K562 (cell line): ENCODE data around the gene ZFP36. TPM values are rescaled to one million over a fixed set of nuclear protein-coding genes. Genes with fewer than 3 reads are reported as not detected.

ENCODE experiments used
- ATAC-seq: fragments of 200-7000 bp; cut with Tn5 transposase; 3 replicates; pipeline ENCODE4 v1.9.1; 2020; ENCODE audit warnings: moderate library complexity
- BruUV-seq: library from RNA; stranded (reverse); fragments of 400-500 nt; replicated peaks from 2 replicates; lab custom pipeline; 2021; lab: Mats Ljungman, UMichigan
- CTCF ChIA-PET: fragments of 300-600 bp; formaldehyde crosslinking; extraction: SDS; loops from one replicate; lab custom pipeline; 2021; ENCODE audit warnings: low intra/inter-chr PET ratio; lab: Yijun Ruan, JAX
- POLR2A ChIA-PET: fragments of 300-600, 350-650 bp; sonication (Branson Sonifier 250); formaldehyde crosslinking; extraction: SDS; loops from one replicate; lab custom pipeline; 2021; ENCODE audit warnings: antibody characterized with exemption, inconsistent platforms; lab: Yijun Ruan, JAX
- DNase-seq, 4 experiments: peaks; one replicate each; pipeline versions ENCODE4 v3.0.0 to v3.0.0-alpha.2; 2011 to 2018; ENCODE audit warnings: low spot score in 3 of 4, mixed read lengths in 3 of 4; ENCODE audit errors: extremely low read depth in 1 of 4
- FAIRE-seq: peaks from 2 replicates; lab custom pipeline; 2011; peaks lifted over from hg19 to GRCh38; lab: Jason Lieb, UNC
- H2AFZ ChIP-seq: 2 replicates; pipeline ENCODE4 v1.6.0; 2011; ENCODE audit warnings: low read depth, low read length, control low read depth, inconsistent platforms
- H3K27ac ChIP-seq: fragments of 200-600 bp; 3 replicates; pipeline ENCODE4 v1.8.0; 2011; ENCODE audit warnings: low read depth, mild to moderate bottlenecking, control low read depth, inconsistent platforms, low read length, moderate library complexity, mixed read lengths; ENCODE audit errors: extremely low read depth
- H3K27me3 ChIP-seq, 2 experiments: fragments of 300-600 bp in 1 of 2; 2 replicates in 1 of 2; 3 replicates in 1 of 2; pipeline versions ENCODE4 v1.6.0 to v1.8.0; 2011; ENCODE audit warnings: inconsistent platforms in 2 of 2, low read length in 2 of 2, mild to moderate bottlenecking in 1 of 2, mixed read lengths in 1 of 2, moderate library complexity in 1 of 2; ENCODE audit not compliant: control insufficient read depth in 2 of 2, insufficient read depth in 2 of 2
- H3K36me3 ChIP-seq: fragments of 300-600 bp; 3 replicates; pipeline ENCODE4 v1.8.0; 2011; ENCODE audit warnings: mild to moderate bottlenecking, low read length, inconsistent platforms; ENCODE audit not compliant: control insufficient read depth, insufficient read depth
- H3K4me1 ChIP-seq, 2 experiments: fragments of 200-600 bp in 1 of 2; replicated peaks in 1 of 2; 2 replicates in 1 of 2; 3 replicates in 1 of 2; pipeline versions ENCODE4 v1.5.1 to v1.8.0; 2011; ENCODE audit warnings: inconsistent platforms in 2 of 2, low read length in 2 of 2, mild to moderate bottlenecking in 1 of 2, mixed read lengths in 1 of 2, moderate library complexity in 1 of 2; ENCODE audit not compliant: control insufficient read depth in 2 of 2, insufficient read depth in 2 of 2
- H3K4me2 ChIP-seq: 2 replicates; pipeline ENCODE4 v1.6.1; 2011; ENCODE audit warnings: low read length, control low read depth, inconsistent platforms, mixed read lengths; ENCODE audit not compliant: insufficient read depth
- H3K4me3 ChIP-seq: fragments of 200-600 bp; sonication (generic), shearing (Covaris generic); 2 replicates; pipeline ENCODE4 v1.5.1; 2016; ENCODE audit warnings: control low read depth, inconsistent platforms
- H3K79me2 ChIP-seq: fragments of 200-600 bp; 3 replicates; pipeline ENCODE4 v1.8.0; 2011; ENCODE audit warnings: low read length, inconsistent platforms; ENCODE audit not compliant: control insufficient read depth, insufficient read depth
- H3K9ac ChIP-seq, 2 experiments: 2 replicates each; pipeline versions ENCODE4 v1.6.0 to v1.6.1; 2011; ENCODE audit warnings: low read depth in 2 of 2, low read length in 2 of 2, control low read depth in 1 of 2, inconsistent platforms in 1 of 2, mild to moderate bottlenecking in 1 of 2, mixed read lengths in 1 of 2; ENCODE audit not compliant: insufficient read depth in 1 of 2
- H3K9me1 ChIP-seq: one replicate; pipeline ENCODE4 v1.6.0; 2011; ENCODE audit warnings: inconsistent platforms, mild to moderate bottlenecking, low read length, moderate library complexity; ENCODE audit not compliant: control insufficient read depth, insufficient read depth
- H3K9me3 ChIP-seq: replicated peaks from 2 replicates; pipeline ENCODE4 v1.5.1; 2011; ENCODE audit warnings: low read depth, low read length, inconsistent platforms; ENCODE audit not compliant: control insufficient read depth, insufficient read depth
- H4K20me1 ChIP-seq: replicated peaks from 2 replicates; pipeline ENCODE4 v1.6.1; 2011; ENCODE audit warnings: low read length, inconsistent platforms, mixed read lengths; ENCODE audit not compliant: control insufficient read depth, insufficient read depth
- ADNP ChIP-seq: fragments of 200-800 bp; sonication (Bioruptor generic); IDR thresholded peaks from 2 replicates; pipeline ENCODE4 v1.6.1; 2016; ENCODE audit warnings: missing genetic modification characterization, missing compliant biosample characterization
- ATF3 ChIP-seq, 2 experiments: fragments of 450-650 bp in 1 of 2; sonication (generic) in 1 of 2; formaldehyde crosslinking in 1 of 2; IDR thresholded peaks in 1 of 2; conservative IDR thresholded peaks in 1 of 2; 2 replicates each; pipeline versions ENCODE4 v1.6.1 to v1.8.1; 2016 to 2023; ENCODE audit warnings: mild to moderate bottlenecking in 2 of 2, moderate library complexity in 2 of 2, inconsistent platforms in 1 of 2, missing genetic modification reagents in 1 of 2
- CEBPB ChIP-seq: fragments of 450-650 bp; IDR thresholded peaks from 2 replicates; pipeline ENCODE4 v1.6.1; 2016; ENCODE audit warnings: missing genetic modification characterization, missing compliant biosample characterization
- CEBPG ChIP-seq, 3 experiments: fragments of 200-800 bp in 1 of 3; sonication (Bioruptor generic) in 1 of 3; sonication (generic) in 1 of 3; formaldehyde crosslinking in 1 of 3; IDR thresholded peaks in 2 of 3; conservative IDR thresholded peaks in 1 of 3; 2 replicates each; pipeline versions ENCODE4 v1.6.1 to v1.8.0; 2016 to 2022; ENCODE audit warnings: missing compliant biosample characterization in 2 of 3, missing genetic modification characterization in 2 of 3, mild to moderate bottlenecking in 1 of 3, missing genetic modification reagents in 1 of 3
- KDM1A ChIP-seq, 2 experiments: fragments of 450-650 bp; IDR thresholded peaks; 2 replicates each; pipeline ENCODE4 v1.6.1; 2016; ENCODE audit warnings: mild to moderate bottlenecking in 2 of 2
- PREB ChIP-seq: sonication (generic); formaldehyde crosslinking; IDR thresholded peaks from 2 replicates; pipeline ENCODE4 v1.8.1; 2023; ENCODE audit warnings: mild to moderate bottlenecking, missing genetic modification reagents
- RCOR1 ChIP-seq, 2 experiments: IDR thresholded peaks; 2 replicates each; pipeline ENCODE4 v1.6.1; 2012; ENCODE audit warnings: low read depth in 2 of 2, low read length in 2 of 2, borderline replicate concordance in 1 of 2, improper control_type of control experiment in 1 of 2
- TEAD4 ChIP-seq, 2 experiments: sonication (generic) in 1 of 2; formaldehyde crosslinking in 1 of 2; IDR thresholded peaks; 2 replicates each; pipeline versions ENCODE4 v1.6.1 to v1.8.0; 2012 to 2022; ENCODE audit warnings: borderline replicate concordance in 1 of 2, inconsistent platforms in 1 of 2, low read length in 1 of 2, mild to moderate bottlenecking in 1 of 2, missing genetic modification reagents in 1 of 2
- XRCC3 ChIP-seq: fragments of 450-650 bp; IDR thresholded peaks from 2 replicates; pipeline ENCODE4 v1.6.1; 2017; ENCODE audit warnings: mild to moderate bottlenecking, moderate library complexity
- ZNF384 ChIP-seq: IDR thresholded peaks from 2 replicates; pipeline ENCODE4 v1.6.1; 2012; ENCODE audit warnings: low read depth, low read length, improper control_type of control experiment
- WGBS: fragments of 100-300 bp; shearing (Covaris generic); methylation state at CpG from one replicate; pipeline ENCODE4 v1.1.6; 2016; ENCODE audit warnings: low coverage, mixed read lengths; ENCODE audit not compliant: insufficient coverage; ENCODE audit errors: missing lambda C conversion rate; 5-methylcytosine and 5-hydroxymethylcytosine counted together
- in situ Hi-C: fragments of 300-500 bp; cut with MboI; formaldehyde crosslinking; loops from 4 replicates; pipeline ENCODE4 v1.15.0; 2018; ENCODE audit warnings: inconsistent platforms, mixed read lengths
- intact Hi-C: fragments of 100-400 bp; cut with micrococcal nuclease; formaldehyde crosslinking; loops from 2 replicates; pipeline ENCODE4 v1.14.2; 2022
- polyA plus RNA-seq, 8 experiments: library from polyadenylated mRNA; depleted of rRNA in 4 of 8; stranded (reverse) in 5 of 8; unstranded in 3 of 8; fragments of >200 nt; fragmentation: Nextera tagmentation in 2 of 8; fragmentation: Illumina TruSeq in 1 of 8; extraction: Ambion mirVana in 2 of 8; extraction: Trizol in 1 of 8; gene quantifications; 2 replicates each; pipeline versions ENCODE4 v1.2.1 to v1.2.3, GENCODE V29; 2011 to 2014; ENCODE audit warnings: inconsistent platforms in 1 of 8, missing spikeins in 1 of 8
- total RNA-seq, 7 experiments: library from RNA; depleted of rRNA in 6 of 7; stranded (reverse); fragments of >200 nt in 6 of 7; fragmentation: Illumina TruSeq in 2 of 7; extraction: Trizol in 2 of 7; gene quantifications; 2 replicates each; pipeline versions ENCODE4 v1.2.1 to v1.2.3, GENCODE V29; 2011 to 2021; ENCODE audit warnings: low replicate concordance in 1 of 7

Gene ZFP36
- total and polyA plus RNA-seq, 9 of the 15 experiments (the other 6 are each of a cell fraction or from before 2014, with no cell fraction given), result 1.0 to 20.1 (median 3.5) TPM

GRCh38 chr19:39436350-39436716 lies 29.7 kb downstream of the ZFP36 start (continued):
- no peak for TF ChIP-seq PREB (CRISPR knock-in tag)

GRCh38 chr19:39438270-39438934 lies 31.8 kb downstream of the ZFP36 start:
- intact Hi-C loops, result no loop called here
- Histone ChIP-seq H3K79me2 (peaks cover 25% of the 10 kb centered on the region), H3K27ac (no peak overlapping the region), H3K36me3 (peaks cover 22% of the 10 kb centered on the region), H3K9ac (no peak overlapping the region), H2AFZ (no peak overlapping the region), H4K20me1 (peaks cover 14% of the 10 kb centered on the region), H3K4me3 (no peak overlapping the region), H3K9me3 (no peaks in the 10 kb centered on the region), H3K4me2 (no peak overlapping the region), H3K9me1 (no peaks in the 10 kb centered on the region), H3K4me1 (peaks cover 13 to 14% of the 10 kb centered on the region in 2 experiments; a peak in 4 of 5 replicates), H3K27me3 (no peaks in the 10 kb centered on the region)
- TF ChIP-seq TEAD4 (IDR thresholded peaks at IDR 0.05; ENCODE audit: low read length), result peak; percentile 51; the same call in 1 of the 2 replicates
- no peak for TF ChIP-seq TEAD4 (CRISPR knock-in tag; IDR thresholded peaks at IDR 0.05; ENCODE audit: borderline replicate concordance)
- TF ChIP-seq CEBPG (CRISPR knock-in tag; IDR thresholded peaks at IDR 0.05), result peak; percentile 73
- TF ChIP-seq CEBPG (tag; conservative IDR thresholded peaks at IDR 0.05 in 1 of 2, IDR thresholded peaks at IDR 0.05 in 1 of 2), result peak; percentile 11 to 82; a peak in 2 of 4 replicates
- no peak for TF ChIP-seq ADNP (tag)
- TF ChIP-seq CEBPB (tag), result peak; percentile 52; the same call in 1 of the 2 replicates
- TF ChIP-seq ATF3 (IDR thresholded peaks at IDR 0.05), result peak; percentile 84
- TF ChIP-seq ATF3 (CRISPR knock-in tag; conservative IDR thresholded peaks at IDR 0.05), result no peak
- TF ChIP-seq XRCC3, result no peak
- TF ChIP-seq ZNF384, result peak; percentile 47; the same call in 1 of the 2 replicates
- TF ChIP-seq KDM1A (IDR thresholded peaks at IDR 0.05), result peak; percentile 74 to 77
- TF ChIP-seq RCOR1 (IDR thresholded peaks at IDR 0.05; ENCODE audit: borderline replicate concordance in 1 of 2, low read depth in 2 of 2, low read length in 2 of 2), result peak in 1 of 2 experiments; percentile 58; a peak in 1 of 4 replicates
- WGBS, result 55% methylated on average over 9 of the region's 9 CpGs
- ATAC-seq, result no peak
- ChIA-PET POLR2A (interaction anchor here (0.6 kb wide), 1 partner anchor 281 kb away, joined by 3 read pairs; no protein-coding TSS in a partner anchor), CTCF (no interaction called here)
- BruUV-seq, result no TSS peak
- no peak for DNase-seq
- in situ Hi-C loops, result no loop called here
- no peak for FAIRE-seq
